BLaER1 treated with 17β-estradiol and CSF1 and Interleukin-3, amounts not matched to agents 10 nM and 100 nM (cell line): ENCODE data around the gene C12orf75.
"Not testable (repeated sequence)": the region's sequence is repeated elsewhere in the genome, so short reads cannot be mapped to it uniquely, and the experiment has no call there.

ENCODE experiments used
- H3K27ac ChIP-seq, 11 experiments: shearing (Covaris generic); formaldehyde crosslinking; 2 replicates each; pipeline ENCODE4 v1.8.1; 2022
- H3K27me3 ChIP-seq, 11 experiments: shearing (Covaris generic); formaldehyde crosslinking; 2 replicates each; pipeline ENCODE4 v1.8.1; 2022
- H3K36me3 ChIP-seq, 11 experiments: shearing (Covaris generic); formaldehyde crosslinking; 2 replicates each; pipeline ENCODE4 v1.8.1; 2022
- H3K4me1 ChIP-seq, 10 experiments: shearing (Covaris generic); formaldehyde crosslinking; 2 replicates each; pipeline ENCODE4 v1.8.1; 2022
- H3K4me2 ChIP-seq, 11 experiments: shearing (Covaris generic); formaldehyde crosslinking; 2 replicates each; pipeline ENCODE4 v1.8.1; 2022
- H3K4me3 ChIP-seq, 10 experiments: shearing (Covaris generic); formaldehyde crosslinking; 2 replicates each; pipeline ENCODE4 v1.8.1; 2022
- H3K9ac ChIP-seq, 11 experiments: shearing (Covaris generic); formaldehyde crosslinking; 2 replicates each; pipeline ENCODE4 v1.8.1; 2022
- H3K9me3 ChIP-seq, 11 experiments: shearing (Covaris generic); formaldehyde crosslinking; replicated peaks in 1 of 11; 2 replicates each; pipeline ENCODE4 v1.8.1; 2022
- H4K20me1 ChIP-seq, 11 experiments: shearing (Covaris generic); formaldehyde crosslinking; 2 replicates each; pipeline ENCODE4 v1.8.1; 2022
- Cebpa-rat ChIP-seq, 11 experiments: shearing (Covaris generic); IDR thresholded peaks; 2 replicates each; pipeline ENCODE4 v1.8.1; 2022

Gene C12orf75

GRCh38 chr12:105319691-105320209 is 10.7 kb upstream of the C12orf75 start:
- 0 out of 22 replicates have a peak, but pooled peaks cover 0 to under 1% (median 0%) of the 10 kb centered on the region in 11 experiments for H3K36me3 ChIP-seq
- no peak overlapping the region for H3K27ac ChIP-seq
- no peak overlapping the region for H3K4me3 ChIP-seq
- H4K20me1 ChIP-seq = no peaks in the 10 kb centered on the region
- H3K27me3 ChIP-seq = no peaks in the 10 kb centered on the region
- no peak for TF ChIP-seq Cebpa-rat (IDR thresholded peaks at IDR 0.05)
- H3K9me3 ChIP-seq = peaks cover 11 to 19% (median 12%) of the 10 kb centered on the region in 11 experiments
- peaks cover 0 to 10% (median 0%) of the 10 kb centered on the region in 10 experiments; a peak in 4 of 20 replicates for H3K4me1 ChIP-seq
- H3K9ac ChIP-seq = no peak overlapping the region
- H3K4me2 ChIP-seq = peak overlapping the region in 4 of 11 experiments; percentile 4 to 32 (median 10); a peak in 6 of 22 replicates

- peaks cover 0 to 13% (median under 1%) of the 10 kb centered on the region in 10 experiments; a peak in 11 of 20 replicates for H3K4me1 ChIP-seq
- H3K27ac ChIP-seq = no peak overlapping the region
- H3K4me2 ChIP-seq = no peak overlapping the region
- H3K27me3 ChIP-seq = no peaks in the 10 kb centered on the region
- 0 out of 22 replicates have a peak, but pooled peaks cover 0 to 6% (median 0%) of the 10 kb centered on the region in 11 experiments for H3K9me3 ChIP-seq
- TF ChIP-seq Cebpa-rat (IDR thresholded peaks at IDR 0.05) = no peak
- H3K9ac ChIP-seq = no peak overlapping the region
- no peaks in the 10 kb centered on the region for H4K20me1 ChIP-seq
- no peaks in the 10 kb centered on the region for H3K36me3 ChIP-seq
- H3K4me3 ChIP-seq = no peak overlapping the region
These were observed 9.4 kb upstream of the C12orf75 start for GRCh38 chr12:105321125-105321524.

GRCh38 chr12:105322070-105322469 is 8.4 kb upstream of the C12orf75 start:
- peaks cover 7 to 22% (median 10%) of the 10 kb centered on the region in 10 experiments for H3K4me1 ChIP-seq
- no peak for TF ChIP-seq Cebpa-rat (IDR thresholded peaks at IDR 0.05)

DNA sequence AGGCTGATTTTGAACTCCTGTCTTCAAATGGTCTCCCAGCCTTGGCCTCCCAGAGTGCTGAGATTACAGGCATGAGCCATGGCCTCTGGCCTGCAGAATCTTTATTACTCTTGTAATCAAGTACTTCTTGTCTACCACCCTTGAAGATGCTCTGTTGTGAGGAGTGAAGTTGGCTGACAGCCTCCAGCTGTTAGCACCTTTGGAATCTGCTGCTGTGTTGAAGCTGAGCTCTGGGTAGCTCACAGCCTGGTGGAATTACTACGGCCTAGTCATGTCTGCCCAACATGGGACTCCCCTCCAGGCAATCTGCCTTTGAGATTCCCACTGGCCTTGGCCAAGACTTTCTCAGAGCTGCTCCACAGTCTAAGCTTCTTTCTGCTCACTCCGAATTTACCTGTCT is 5.8 kb upstream of the C12orf75 start:
- no peaks in the 10 kb centered on the region for H3K27me3 ChIP-seq
- H3K4me2 ChIP-seq = no peak overlapping the region
- H4K20me1 ChIP-seq = no peaks in the 10 kb centered on the region
- H3K9me3 ChIP-seq = no peaks in the 10 kb centered on the region
- no peak overlapping the region for H3K27ac ChIP-seq
- TF ChIP-seq Cebpa-rat (IDR thresholded peaks at IDR 0.05) = no peak
- H3K4me3 ChIP-seq = no peak overlapping the region
- H3K4me1 ChIP-seq = peaks cover 16 to 46% (median 36%) of the 10 kb centered on the region in 10 experiments
- H3K9ac ChIP-seq = no peak overlapping the region
- no peaks in the 10 kb centered on the region for H3K36me3 ChIP-seq

More at GRCh38 chr12:105322070-105322469, 8.4 kb upstream of the C12orf75 start:
- no peak overlapping the region for H3K27ac ChIP-seq
- H3K36me3 ChIP-seq = no peaks in the 10 kb centered on the region
- no peak overlapping the region for H3K4me2 ChIP-seq
- H3K27me3 ChIP-seq = no peaks in the 10 kb centered on the region
- H3K9ac ChIP-seq = no peak overlapping the region
- no peaks in the 10 kb centered on the region for H3K9me3 ChIP-seq
- H3K4me3 ChIP-seq = no peak overlapping the region
- no peaks in the 10 kb centered on the region for H4K20me1 ChIP-seq

DNA sequence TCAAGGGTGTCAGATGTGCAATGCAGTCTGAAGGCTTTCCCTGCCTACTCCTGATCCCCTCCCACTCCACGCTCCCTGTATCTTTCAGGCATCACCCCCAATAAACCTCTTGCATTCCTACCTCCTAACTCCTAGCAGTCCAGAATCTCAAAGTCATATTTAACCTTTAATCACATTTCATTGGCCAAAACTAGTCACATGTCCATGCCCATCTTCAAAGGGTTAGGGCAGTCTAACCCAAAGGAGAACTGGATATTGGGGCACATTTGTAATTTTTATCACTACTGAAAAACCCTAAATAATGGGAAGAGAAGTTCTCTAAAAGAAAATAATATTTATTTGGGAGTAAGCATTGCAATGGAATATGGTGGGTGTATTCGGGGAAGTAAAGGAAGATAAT is 5.4 kb upstream of the C12orf75 start:
- Histone ChIP-seq H3K4me1 (peaks cover 20 to 46% (median 40%) of the 10 kb centered on the region in 10 experiments), H3K4me2 (no peak overlapping the region), H3K36me3 (no peaks in the 10 kb centered on the region), H4K20me1 (no peaks in the 10 kb centered on the region), H3K9ac (no peak overlapping the region), H3K4me3 (no peak overlapping the region), H3K27me3 (no peaks in the 10 kb centered on the region), H3K27ac (no peak overlapping the region), H3K9me3 (no peaks in the 10 kb centered on the region)
- TF ChIP-seq Cebpa-rat (IDR thresholded peaks at IDR 0.05) = no peak

GRCh38 chr12:105329926-105330282 is 587 bp upstream of the C12orf75 start:
- peak overlapping the region in 9 of 11 experiments; percentile 72 to 86 (median 79); a peak in 18 of 22 replicates for H3K27ac ChIP-seq

DNA sequence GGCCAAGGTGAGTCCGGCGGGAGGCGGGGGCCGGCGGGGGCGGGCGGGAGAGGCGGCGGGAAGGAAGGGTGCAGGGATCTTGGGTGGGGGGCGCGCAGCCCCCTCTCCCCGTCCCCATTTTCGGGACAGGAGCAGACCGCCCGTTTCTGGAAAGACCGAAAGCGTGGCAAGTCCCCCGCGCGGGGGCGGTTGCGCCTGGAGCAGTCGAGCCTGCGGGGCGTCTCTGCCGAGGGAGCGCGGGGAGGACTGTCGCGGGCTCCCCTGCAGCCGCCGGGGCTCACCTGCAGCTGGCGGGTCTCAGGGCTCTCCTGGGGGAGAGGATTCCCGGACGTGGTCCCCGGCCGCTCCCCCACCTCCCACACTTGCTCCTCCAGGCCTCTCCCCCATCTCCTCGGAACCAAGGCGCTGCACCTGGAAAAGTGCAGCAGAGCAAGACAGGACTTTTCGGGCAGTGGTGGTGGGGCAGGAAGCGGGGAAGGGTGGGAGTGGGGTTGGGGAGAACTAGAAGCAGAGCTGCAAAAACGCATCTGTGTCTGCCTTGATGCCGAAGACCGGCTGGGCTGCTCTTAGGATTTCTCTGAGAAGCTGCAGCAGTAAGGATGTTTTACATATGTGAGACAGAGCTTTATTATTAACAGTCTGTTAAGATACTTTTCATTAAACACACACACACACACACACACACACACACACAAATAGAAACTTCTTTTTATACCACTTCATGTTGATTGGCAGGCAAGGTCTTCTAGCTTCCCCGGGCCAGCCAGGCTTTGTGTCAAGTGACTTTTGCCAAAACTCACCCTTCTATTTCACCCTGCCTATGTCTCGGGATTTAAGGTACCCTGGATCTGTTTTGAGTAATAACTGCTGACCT is 677 bp downstream of the C12orf75 start:
- peak overlapping the region; percentile 85 to 96 (median 91) for H3K4me2 ChIP-seq
- H3K27me3 ChIP-seq = no peaks in the 10 kb centered on the region
- no peaks in the 10 kb centered on the region for H4K20me1 ChIP-seq
- peak overlapping the region in 10 of 11 experiments; percentile 43 to 86 (median 78); a peak in 19 of 22 replicates for H3K27ac ChIP-seq
- H3K4me3 ChIP-seq = peak overlapping the region; percentile 67 to 92 (median 83)
- H3K9ac ChIP-seq = peak overlapping the region; percentile 69 to 86 (median 83)
- H3K36me3 ChIP-seq = peaks cover 0 to 11% (median 0%) of the 10 kb centered on the region in 11 experiments; a peak in 5 of 22 replicates
- no peak for TF ChIP-seq Cebpa-rat (IDR thresholded peaks at IDR 0.05)
- H3K9me3 ChIP-seq = peaks cover 0 to under 1% (median 0%) of the 10 kb centered on the region in 11 experiments; a peak in 2 of 22 replicates
- H3K4me1 ChIP-seq = peaks cover 52 to 91% (median 87%) of the 10 kb centered on the region in 10 experiments

More at GRCh38 chr12:105329926-105330282, 587 bp upstream of the C12orf75 start:
- Histone ChIP-seq H3K4me3 (peak overlapping the region; percentile 67 to 92 (median 83)), H3K27me3 (no peaks in the 10 kb centered on the region), H3K4me2 (peak overlapping the region; percentile 77 to 95 (median 83)), H3K36me3 (peaks cover 0 to 8% (median 0%) of the 10 kb centered on the region in 11 experiments; a peak in 3 of 22 replicates), H3K9me3 (no peaks in the 10 kb centered on the region), H3K4me1 (peaks cover 40 to 80% (median 76%) of the 10 kb centered on the region in 10 experiments), H4K20me1 (no peaks in the 10 kb centered on the region), H3K9ac (peak overlapping the region in 9 of 11 experiments; percentile 71 to 86 (median 83); a peak in 18 of 22 replicates)
- no peak for TF ChIP-seq Cebpa-rat (IDR thresholded peaks at IDR 0.05)

- no peaks in the 10 kb centered on the region for H3K27me3 ChIP-seq
- H3K4me2 ChIP-seq = peak overlapping the region; percentile 85 to 96 (median 91)
- H3K9ac ChIP-seq = peak overlapping the region; percentile 69 to 86 (median 83); a peak in 19 of 22 replicates
- H3K9me3 ChIP-seq = peaks cover 0 to 7% (median under 1%) of the 10 kb centered on the region in 11 experiments; a peak in 8 of 22 replicates
- TF ChIP-seq Cebpa-rat (IDR thresholded peaks at IDR 0.05) = no peak
- peak overlapping the region; percentile 67 to 92 (median 83); a peak in 19 of 20 replicates for H3K4me3 ChIP-seq
- peak overlapping the region in 9 of 11 experiments; percentile 72 to 86 (median 79); a peak in 16 of 22 replicates for H3K27ac ChIP-seq
- peaks cover 0 to 18% (median 6%) of the 10 kb centered on the region in 11 experiments; a peak in 11 of 22 replicates for H3K36me3 ChIP-seq
- H3K4me1 ChIP-seq = peaks cover 54 to 91% (median 87%) of the 10 kb centered on the region in 10 experiments
- no peaks in the 10 kb centered on the region for H4K20me1 ChIP-seq
These were observed 1.3 kb downstream of the C12orf75 start for GRCh38 chr12:105331805-105332251.

- peaks cover 0 to 12% (median 6%) of the 10 kb centered on the region in 11 experiments; a peak in 8 of 22 replicates for H3K9me3 ChIP-seq
- peak overlapping the region in 9 of 11 experiments; percentile 72 to 86 (median 79); a peak in 12 of 22 replicates for H3K27ac ChIP-seq
- H3K4me3 ChIP-seq = peak overlapping the region in 8 of 10 experiments; percentile 74 to 92 (median 84); a peak in 15 of 20 replicates
- H3K36me3 ChIP-seq = peaks cover 0 to 22% (median 10%) of the 10 kb centered on the region in 11 experiments; a peak in 11 of 22 replicates
- H3K4me1 ChIP-seq = peaks cover 54 to 90% (median 87%) of the 10 kb centered on the region in 10 experiments
- H4K20me1 ChIP-seq, H3K27me3 ChIP-seq: not testable (repeated sequence)
- H3K4me2 ChIP-seq = peak overlapping the region; percentile 85 to 96 (median 91); a peak in 21 of 22 replicates
- peak overlapping the region in 9 of 11 experiments; percentile 79 to 86 (median 84); a peak in 17 of 22 replicates for H3K9ac ChIP-seq
These were observed 1.8 kb downstream of the C12orf75 start for GRCh38 chr12:105332286-105332685.
